Stimulated activated CD4-positive, alpha-beta T cell treated with anti-CD3 and anti-CD28 coated beads, TNF-alpha, amount 100 ng/mL, for 24 hours (primary cell): ENCODE results near the gene ARMC9.
"Not testable (repeated sequence)": the region's sequence is repeated elsewhere in the genome, so short reads cannot be mapped to it uniquely, and the experiment has no call there.

ENCODE experiments used
- DNase-seq, 3 experiments: peaks; one replicate each; pipeline ENCODE4 v3.0.0-alpha.2; 2020; ENCODE audit warnings: low read depth in 3 of 3

ARMC9 gene

GRCh38 chr2:231183851-231184250, 14.6 kb upstream of the ARMC9 start:
- DNase-seq = no peak

- DNase-seq = no peak
These were observed 14.1 kb upstream of the ARMC9 start for GRCh38 chr2:231184319-231184718.

- no peak for DNase-seq
These were observed 13.2 kb upstream of the ARMC9 start for GRCh38 chr2:231185050-231185725.

GRCh38 chr2:231185886-231186285, 12.5 kb upstream of the ARMC9 start:
- DNase-seq = no peak

GRCh38 chr2:231186325-231186724, 12.1 kb upstream of the ARMC9 start:
- DNase-seq = no peak

- DNase-seq = no peak
These were observed 10.5 kb upstream of the ARMC9 start for GRCh38 chr2:231187736-231188505.

- DNase-seq = no peak
These were observed 9.8 kb upstream of the ARMC9 start for GRCh38 chr2:231188506-231189170.

GRCh38 chr2:231189171-231189530, 9.3 kb upstream of the ARMC9 start:
- DNase-seq = no peak

GRCh38 chr2:231189571-231190495, 8.6 kb upstream of the ARMC9 start:
- DNase-seq = no peak

- no peak for DNase-seq
These were observed 7.8 kb upstream of the ARMC9 start for GRCh38 chr2:231190531-231191197.

GRCh38 chr2:231191896-231192872, 6.2 kb upstream of the ARMC9 start:
- no peak for DNase-seq

GRCh38 chr2:231193216-231193615, 5.2 kb upstream of the ARMC9 start:
- DNase-seq = no peak

- DNase-seq = no peak
These were observed 1.8 kb upstream of the ARMC9 start for GRCh38 chr2:231196592-231196991.

- DNase-seq = not testable (repeated sequence)
These were observed 1.2 kb upstream of the ARMC9 start for GRCh38 chr2:231197196-231197595.

- no peak for DNase-seq
These were observed 633 bp upstream of the ARMC9 start for GRCh38 chr2:231197706-231198290.

- DNase-seq = no peak
These were observed 788 bp downstream of the ARMC9 start for GRCh38 chr2:231199219-231199618.

GRCh38 chr2:231200805-231201474, 2.5 kb downstream of the ARMC9 start:
- DNase-seq = no peak

GRCh38 chr2:231201475-231201814, 3.0 kb downstream of the ARMC9 start:
- no peak for DNase-seq

GRCh38 chr2:231203087-231203486, 4.7 kb downstream of the ARMC9 start:
- no peak for DNase-seq
